ENCODE data around the gene GALNT17.

GRCh38 chr7:71389976-71390375 is 258.0 kb downstream of the GALNT17 start:
- TF ChIP-seq CTCF (IDR thresholded peaks at IDR 0.05) (no peak), POLR2A (IDR thresholded peaks at IDR 0.05) (no peak)

Measured in heart left ventricle (tissue), 13 donors.